Measurements from ENCODE around the gene FBXL17. TPM values are rescaled to one million over a fixed set of nuclear protein-coding genes. Genes with fewer than 3 reads are reported as not detected.

FBXL17 gene
- total RNA-seq, 1 experiment from 2014 or later, result 5.3 TPM

GRCh38 chr5:108382784-108383330 is 959 bp upstream of the FBXL17 start:
- Histone ChIP-seq H2AK5ac (ENCODE audit: insufficient read length, low read length) (no peak overlapping the region), H4K8ac (replicated peaks; ENCODE audit: insufficient read length, low read depth, low read length) (no peak overlapping the region), H4K5ac (ENCODE audit: insufficient read length, low read depth, low read length) (no peak overlapping the region), H2AFZ (ENCODE audit: low read length) (no peak overlapping the region), H3K4ac (ENCODE audit: low read depth, low read length) (no peak overlapping the region), H3K4me1 (ENCODE audit: insufficient read depth, low read length) (0 out of 2 replicates have a peak, but pooled peaks cover 3% of the 10 kb centered on the region), H2BK12ac (ENCODE audit: insufficient read length, low read depth, low read length) (no peak overlapping the region), H4K20me1 (ENCODE audit: control insufficient read depth, insufficient read depth, insufficient read length) (no peaks in the 10 kb centered on the region), H3K18ac (ENCODE audit: insufficient read length, low read depth, low read length) (no peak overlapping the region), H3K9me3 (ENCODE audit: control insufficient read depth, low read depth, low read length) (no peaks in the 10 kb centered on the region), H3K4me2 (ENCODE audit: insufficient read depth, insufficient read length, low read length) (peak overlapping the region; percentile 70), H3K9ac (ENCODE audit: extremely low read depth, insufficient read length, low read length) (peak overlapping the region; percentile 29), H3K23ac (ENCODE audit: insufficient read length, low read depth, low read length) (no peak overlapping the region), H3K79me1 (ENCODE audit: insufficient read depth, low read depth, low read length, poor library complexity, severe bottlenecking) (no peaks in the 10 kb centered on the region), H3K14ac (ENCODE audit: insufficient read depth, low read length) (no peak overlapping the region), H3K27ac (ENCODE audit: insufficient read length, low read depth, low read length) (no peak overlapping the region), H3K56ac (ENCODE audit: insufficient read length, low read depth, low read length) (no peak overlapping the region), H3T11ph (ENCODE audit: low read length) (no peak overlapping the region), H2BK15ac (ENCODE audit: low read depth, low read length) (no peak overlapping the region), H2BK20ac (ENCODE audit: low read depth, low read length, poor library complexity, severe bottlenecking) (no peak overlapping the region), H3K27me3 (ENCODE audit: insufficient read depth, low read length) (no peaks in the 10 kb centered on the region), H2BK120ac (ENCODE audit: low read depth, low read length, poor library complexity, severe bottlenecking) (no peak overlapping the region), H4K91ac (ENCODE audit: insufficient read length, low read depth, low read length) (no peak overlapping the region), H2BK5ac (ENCODE audit: insufficient read length, low read length) (no peak overlapping the region), H3K79me2 (ENCODE audit: insufficient read depth, low read length) (no peaks in the 10 kb centered on the region), H3K23me2 (ENCODE audit: insufficient read length, low read depth, low read length, poor library complexity, severe bottlenecking) (peaks cover 5% of the 10 kb centered on the region)
- H3K27me3 Mint-ChIP-seq (ENCODE audit: low read depth), result no peaks in the 10 kb centered on the region
- DNase-seq, result no peak
- WGBS (ENCODE audit: extremely low coverage, insufficient read length, low lambda C conversion rate), result no CpG with 5 or more reads among the region's 9 CpGs
- no peak for TF ChIP-seq CTCF (conservative IDR thresholded peaks at IDR 0.05)
- H3K9me3 Mint-ChIP-seq, result no peaks in the 10 kb centered on the region
- no peaks in the 10 kb centered on the region; a peak in 1 of 7 replicates for H3K36me3 Mint-ChIP-seq (ENCODE audit: insufficient read depth in 1 of 3, low read depth in 3 of 3)
- H3K27ac Mint-ChIP-seq, result peak overlapping the region; percentile 88 to 97 (median 95)
- H3K4me3 Mint-ChIP-seq, result peak overlapping the region; percentile 82 to 90
- H3K4me1 Mint-ChIP-seq, result peaks cover 21 to 30% of the 10 kb centered on the region in 2 experiments
